Measurements from ENCODE around the gene CLECL1. TPM values are rescaled to one million over a fixed set of nuclear protein-coding genes. Genes with fewer than 3 reads are reported as not detected.
A peak's percentile ranks its signal among the peaks of the same experiment; 100 is the strongest.

CLECL1 gene
- total and polyA plus RNA-seq, 2 of the 8 experiments (the other 6 are each of a cell fraction or from before 2014, with no cell fraction given) = not detected

- DNase-seq (ENCODE audit: low read depth in 1 of 2, low spot score in 2 of 2) (no peak), FAIRE-seq (no peak)
- Histone ChIP-seq H2BK12ac (ENCODE audit: low read depth, low read length) (no peak overlapping the region), H4K91ac (replicated peaks; ENCODE audit: insufficient read length, low read length) (no peak overlapping the region), H3K14ac (ENCODE audit: insufficient read length) (no peak overlapping the region), H2BK15ac (ENCODE audit: low read length) (no peak overlapping the region), H2BK20ac (ENCODE audit: low read length) (no peak overlapping the region), H3K27me3 (replicated peaks in 1 of 4; ENCODE audit: control insufficient read depth in 3 of 4, extremely low read depth in 1 of 4, insufficient read depth in 3 of 4, low read length in 3 of 4) (no peaks in the 10 kb centered on the region), H2BK5ac (ENCODE audit: low read depth, low read length) (no peak overlapping the region), H3K23ac (ENCODE audit: insufficient read length) (no peak overlapping the region), H4K8ac (ENCODE audit: extremely low read depth, insufficient read depth, low read length) (no peak overlapping the region), H3K4ac (replicated peaks; ENCODE audit: insufficient read length, low read depth, low read length) (no peak overlapping the region), H3K9me3 (ENCODE audit: insufficient read depth in 2 of 2, low read depth in 1 of 2, low read length in 1 of 2) (no peaks in the 10 kb centered on the region), H3K79me2 (ENCODE audit: control insufficient read depth in 1 of 2, insufficient read depth in 2 of 2, low read length in 2 of 2) (no peaks in the 10 kb centered on the region), H4K5ac (ENCODE audit: insufficient read length, low read depth, low read length) (no peak overlapping the region), H3K56ac (replicated peaks; ENCODE audit: insufficient read length, low read depth, low read length) (no peak overlapping the region), H3K18ac (ENCODE audit: extremely low read depth, low read length) (no peak overlapping the region), H2AFZ (ENCODE audit: low read length) (no peak overlapping the region), H3K23me2 (ENCODE audit: low read depth, low read length) (no peaks in the 10 kb centered on the region), H3K79me1 (ENCODE audit: low read depth, low read length) (no peaks in the 10 kb centered on the region), H2BK120ac (replicated peaks; ENCODE audit: low read depth, low read length) (no peak overlapping the region), H3K9ac (replicated peaks in 1 of 4; ENCODE audit: extremely low read depth in 1 of 4, low read depth in 3 of 4, low read length in 3 of 4) (no peak overlapping the region), H3K27ac (ENCODE audit: low read depth, low read length) (no peak overlapping the region), H2AK5ac (ENCODE audit: low read depth, low read length) (no peak overlapping the region), H3K4me2 (ENCODE audit: insufficient read depth in 1 of 2, low read depth in 2 of 2, low read length in 2 of 2) (no peak overlapping the region), H3K4me3 (ENCODE audit: extremely low read depth in 1 of 4, insufficient read depth in 2 of 4, low read depth in 3 of 4, low read length in 4 of 4) (no peak overlapping the region), H4K20me1 (replicated peaks in 1 of 2; ENCODE audit: control insufficient read depth in 1 of 2, insufficient read depth in 2 of 2, low read length in 2 of 2) (no peaks in the 10 kb centered on the region), H3K4me1 (replicated peaks in 1 of 4; ENCODE audit: control insufficient read depth in 3 of 4, insufficient read depth in 4 of 4, low read length in 3 of 4) (peaks cover 0 to 4% (median 0%) of the 10 kb centered on the region in 4 experiments; a peak in 1 of 7 replicates), H3K36me3 (ENCODE audit: control insufficient read depth in 2 of 4, insufficient read depth in 4 of 4, low read length in 3 of 4) (no peaks in the 10 kb centered on the region)
- TF ChIP-seq CTCF (IDR thresholded peaks at IDR 0.05; ENCODE audit: control extremely low read depth in 1 of 3, insufficient read depth in 1 of 3, low read depth in 1 of 3, low read length in 3 of 3) (peak in 2 of 3 experiments; percentile 26 to 38; a peak in 2 of 4 replicates), RAD21 (IDR thresholded peaks at IDR 0.05 in 1 of 2, conservative IDR thresholded peaks at IDR 0.05 in 1 of 2; ENCODE audit: low read depth in 2 of 2, low read length in 2 of 2) (peak; percentile 29 to 35), ATF3 (IDR thresholded peaks at IDR 0.05; ENCODE audit: insufficient read depth, low read depth, low read length) (no peak)
- ChIA-PET POLR2A (ENCODE audit: partially characterized antibody) (interaction anchor here (1.5 kb wide), 1 partner anchor 155 kb away, joined by 7 read pairs; no protein-coding TSS in a partner anchor), CTCF (ENCODE audit: partially characterized antibody) (interaction anchor here (0.6 to 15.3 kb wide), 50 partner anchors 9 to 401 kb away, joined by 3 to 278 read pairs (median 5); partner anchors contain the start of genes CD69, CLEC12B and CLEC2A)
- 73% methylated on average over 9 of the region's 9 CpGs; no CpG with 5 or more reads in 1 of the 2 experiments for WGBS, 2 experiments (ENCODE audit: extremely low coverage in 1 of 2, insufficient coverage in 1 of 2, insufficient read length in 1 of 2, insufficient replicate concordance in 2 of 2, low coverage in 1 of 2, low lambda C conversion rate in 2 of 2, missing lambda C conversion rate in 1 of 2)
These were observed 18.6 kb upstream of the CLECL1 start for GRCh38 chr12:9751204-9752144.
